SU-DHL-6 (cell line): Measurements from ENCODE around the gene COL16A1.

ENCODE experiments used
- H2AFZ ChIP-seq: fragments of 200-600 bp; sonication (generic); 2 replicates; pipeline ENCODE4 v1.6.1; 2014; ENCODE audit warnings: low read depth, mild to moderate bottlenecking, moderate library complexity, mixed read lengths, antibody characterized with exemption, low read length; ENCODE audit not compliant: severe bottlenecking
- H3F3A ChIP-seq: fragments of 200-600 bp; shearing (Covaris generic); 2 replicates; pipeline ENCODE4 v1.6.0; 2016; ENCODE audit warnings: antibody characterized with exemption, mild to moderate bottlenecking; ENCODE audit not compliant: insufficient read depth
- H3K27ac ChIP-seq: fragments of 200-600 bp; sonication (generic); 2 replicates; pipeline ENCODE4 v1.5.1; 2016; ENCODE audit warnings: low read depth, mild to moderate bottlenecking, low read length, moderate library complexity, mixed read lengths
- H3K27me3 ChIP-seq: fragments of 200-600 bp; sonication (generic), shearing (Covaris generic); 2 replicates; pipeline ENCODE4 v1.6.0; 2014; ENCODE audit warnings: mild to moderate bottlenecking, low read length
- H3K36me3 ChIP-seq: fragments of 200-600 bp; sonication (generic); 2 replicates; pipeline ENCODE4 v1.6.1; 2014; ENCODE audit warnings: mild to moderate bottlenecking, low read length, mixed read lengths
- H3K4me2 ChIP-seq: fragments of 300-600, 200-600 bp; shearing (Covaris generic), sonication (generic); 2 replicates; pipeline ENCODE4 v1.6.0; 2014; ENCODE audit warnings: low read length, low read depth, mild to moderate bottlenecking; ENCODE audit not compliant: poor library complexity, severe bottlenecking
- H3K4me3 ChIP-seq: fragments of 200-600 bp; sonication (generic); 2 replicates; pipeline ENCODE4 v1.5.1; 2014; ENCODE audit warnings: antibody characterized with exemption, low read length, mild to moderate bottlenecking, mixed read lengths; ENCODE audit not compliant: insufficient read depth, poor library complexity, severe bottlenecking
- H3K79me2 ChIP-seq: fragments of 200-600 bp; sonication (generic); 2 replicates; pipeline ENCODE4 v1.6.1; 2014; ENCODE audit warnings: mild to moderate bottlenecking, low read length, moderate library complexity; ENCODE audit not compliant: insufficient read depth
- H3K9ac ChIP-seq: fragments of 200-600 bp; sonication (generic); 2 replicates; pipeline ENCODE4 v1.7.0; 2014; ENCODE audit warnings: mild to moderate bottlenecking, low read length
- H3K9me2 ChIP-seq: fragments of 200-600 bp; sonication (generic); replicated peaks from 2 replicates; pipeline ENCODE4 v1.6.1; 2014; ENCODE audit warnings: low read length; ENCODE audit not compliant: insufficient read depth
- H3K9me3 ChIP-seq: fragments of 200-600 bp; sonication (generic); 2 replicates; pipeline ENCODE4 v1.6.1; 2014; ENCODE audit warnings: low read length, mixed read lengths; ENCODE audit not compliant: insufficient read depth
- H4K20me1 ChIP-seq: fragments of 200-600 bp; sonication (generic); 2 replicates; pipeline ENCODE4 v1.6.1; 2014; ENCODE audit warnings: low read depth, mild to moderate bottlenecking, antibody characterized with exemption, low read length, moderate library complexity, mixed read lengths
- EZH2phosphoT487 ChIP-seq: fragments of 200-600 bp; sonication (generic), shearing (Covaris generic); conservative IDR thresholded peaks from 2 replicates; pipeline ENCODE4 v1.6.1; 2018; ENCODE audit warnings: mild to moderate bottlenecking, antibody characterized with exemption, low read length, moderate library complexity, mixed read lengths
- TF ChIP-seq, protein P1 (sequence below): fragments of 200-600 bp; sonication (generic); IDR thresholded peaks from one replicate; pipeline ENCODE4 v1.5.1; 2017; ENCODE audit warnings: antibody characterized with exemption, mild to moderate bottlenecking, low read length, moderate library complexity; ENCODE audit not compliant: insufficient read depth, poor library complexity, severe bottlenecking

Gene COL16A1

DNA sequence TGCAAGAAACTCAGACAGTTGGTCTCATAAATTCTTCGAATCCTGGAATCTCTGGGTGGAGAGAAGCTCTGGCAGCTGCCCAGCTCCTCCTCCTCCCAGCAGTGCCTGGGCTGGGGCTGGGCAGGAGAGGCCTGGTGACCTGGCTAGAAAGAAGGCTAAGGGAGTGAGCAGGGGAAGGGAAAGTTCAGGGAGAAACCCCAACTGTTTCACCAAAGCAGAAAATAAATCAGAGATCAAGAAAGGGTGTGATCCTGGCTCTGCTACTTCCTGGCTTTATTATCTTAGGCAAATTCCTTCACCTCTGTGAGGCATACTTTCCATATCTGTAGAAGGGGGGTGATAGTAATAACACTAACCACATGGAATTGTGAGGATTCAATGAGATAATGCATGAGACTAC is 8.8 kb upstream of the COL16A1 start:
- no peaks in the 10 kb centered on the region for H3K36me3 ChIP-seq
- H3K79me2 ChIP-seq: no peaks in the 10 kb centered on the region
- TF ChIP-seq, protein P1, sequence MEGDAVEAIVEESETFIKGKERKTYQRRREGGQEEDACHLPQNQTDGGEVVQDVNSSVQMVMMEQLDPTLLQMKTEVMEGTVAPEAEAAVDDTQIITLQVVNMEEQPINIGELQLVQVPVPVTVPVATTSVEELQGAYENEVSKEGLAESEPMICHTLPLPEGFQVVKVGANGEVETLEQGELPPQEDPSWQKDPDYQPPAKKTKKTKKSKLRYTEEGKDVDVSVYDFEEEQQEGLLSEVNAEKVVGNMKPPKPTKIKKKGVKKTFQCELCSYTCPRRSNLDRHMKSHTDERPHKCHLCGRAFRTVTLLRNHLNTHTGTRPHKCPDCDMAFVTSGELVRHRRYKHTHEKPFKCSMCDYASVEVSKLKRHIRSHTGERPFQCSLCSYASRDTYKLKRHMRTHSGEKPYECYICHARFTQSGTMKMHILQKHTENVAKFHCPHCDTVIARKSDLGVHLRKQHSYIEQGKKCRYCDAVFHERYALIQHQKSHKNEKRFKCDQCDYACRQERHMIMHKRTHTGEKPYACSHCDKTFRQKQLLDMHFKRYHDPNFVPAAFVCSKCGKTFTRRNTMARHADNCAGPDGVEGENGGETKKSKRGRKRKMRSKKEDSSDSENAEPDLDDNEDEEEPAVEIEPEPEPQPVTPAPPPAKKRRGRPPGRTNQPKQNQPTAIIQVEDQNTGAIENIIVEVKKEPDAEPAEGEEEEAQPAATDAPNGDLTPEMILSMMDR: no peak
- no peak for TF ChIP-seq EZH2phosphoT487
- H4K20me1 ChIP-seq: no peaks in the 10 kb centered on the region
- no peak overlapping the region for H3K4me2 ChIP-seq
- H3F3A ChIP-seq: no peaks in the 10 kb centered on the region
- no peak overlapping the region for H2AFZ ChIP-seq
- no peaks in the 10 kb centered on the region for H3K9me3 ChIP-seq
- H3K27ac ChIP-seq: no peak overlapping the region
- H3K27me3 ChIP-seq: no peaks in the 10 kb centered on the region
- H3K9ac ChIP-seq: no peak overlapping the region
- no peak overlapping the region for H3K4me3 ChIP-seq
- H3K9me2 ChIP-seq: no peaks in the 10 kb centered on the region

DNA sequence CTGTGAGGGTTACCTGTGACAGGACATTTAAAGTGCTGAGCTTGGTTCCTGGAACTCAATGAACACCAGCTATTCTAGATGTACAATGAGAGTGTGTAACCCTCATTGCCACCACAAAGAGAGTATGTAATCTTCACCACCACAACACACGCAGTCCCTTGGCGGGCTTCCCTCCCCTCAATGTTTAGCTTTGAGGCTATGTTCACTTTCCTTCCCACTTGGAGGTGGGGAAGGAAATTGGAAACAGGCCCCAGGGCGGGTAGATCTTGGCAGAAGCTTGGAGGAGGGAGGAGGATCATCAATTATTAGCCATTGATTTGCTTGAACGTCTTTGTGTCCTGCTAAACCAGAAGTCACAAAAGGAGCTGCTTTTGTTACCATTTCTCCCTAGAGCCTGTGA is 8.3 kb upstream of the COL16A1 start:
- no peaks in the 10 kb centered on the region for H3F3A ChIP-seq
- no peaks in the 10 kb centered on the region for H4K20me1 ChIP-seq
- H3K4me2 ChIP-seq: no peak overlapping the region
- no peaks in the 10 kb centered on the region for H3K79me2 ChIP-seq
- H3K9me3 ChIP-seq: no peaks in the 10 kb centered on the region
- no peaks in the 10 kb centered on the region for H3K27me3 ChIP-seq
- no peak overlapping the region for H3K4me3 ChIP-seq
- no peak overlapping the region for H2AFZ ChIP-seq
- no peaks in the 10 kb centered on the region for H3K9me2 ChIP-seq
- no peaks in the 10 kb centered on the region for H3K36me3 ChIP-seq
- TF ChIP-seq, protein P1: no peak
- TF ChIP-seq EZH2phosphoT487: no peak
- no peak overlapping the region for H3K9ac ChIP-seq
- H3K27ac ChIP-seq: no peak overlapping the region

DNA sequence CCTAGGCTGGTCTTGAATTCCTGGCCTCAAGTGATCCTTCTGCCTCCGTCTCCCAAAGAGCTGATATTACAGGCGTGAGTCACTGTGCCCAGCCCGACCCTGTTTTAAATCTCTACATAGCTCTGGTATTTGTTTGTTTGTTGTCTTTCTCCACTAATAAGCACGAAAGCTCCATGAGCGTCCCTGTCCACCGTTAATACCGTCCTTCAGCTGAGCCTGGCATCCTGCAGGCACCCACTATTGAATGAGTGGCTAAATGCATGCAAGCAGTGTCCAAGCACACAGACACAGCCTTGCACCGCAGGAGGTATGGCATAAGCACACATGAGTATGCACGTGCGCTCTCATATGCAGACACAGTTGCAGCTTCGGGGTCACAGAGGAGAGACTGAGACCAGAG is 4.5 kb upstream of the COL16A1 start:
- Histone ChIP-seq H2AFZ (no peak overlapping the region), H3K4me3 (no peak overlapping the region), H3K27me3 (no peaks in the 10 kb centered on the region), H3F3A (no peaks in the 10 kb centered on the region), H4K20me1 (no peaks in the 10 kb centered on the region), H3K9me3 (no peaks in the 10 kb centered on the region), H3K27ac (no peak overlapping the region), H3K79me2 (no peaks in the 10 kb centered on the region), H3K9ac (no peak overlapping the region), H3K36me3 (no peaks in the 10 kb centered on the region), H3K4me2 (no peak overlapping the region), H3K9me2 (no peaks in the 10 kb centered on the region)
- TF ChIP-seq EZH2phosphoT487: no peak
- TF ChIP-seq, protein P1: no peak
